Activated naive CD4-positive, alpha-beta T cell (primary cell): ENCODE measurements around the gene AGPAT1.
"Not testable (repeated sequence)": the region's sequence is repeated elsewhere in the genome, so short reads cannot be mapped to it uniquely, and the experiment has no call there.

Experiments used
- DNase-seq, 4 experiments: peaks; one replicate each; lab custom pipeline; 2025; lab: John Stamatoyannopoulos, UW

The AGPAT1 gene

GRCh38 chr6:32148289-32149091 lies 27.4 kb downstream of the AGPAT1 start:
- DNase-seq: peak; percentile 28 to 65 (median 52)

DNA sequence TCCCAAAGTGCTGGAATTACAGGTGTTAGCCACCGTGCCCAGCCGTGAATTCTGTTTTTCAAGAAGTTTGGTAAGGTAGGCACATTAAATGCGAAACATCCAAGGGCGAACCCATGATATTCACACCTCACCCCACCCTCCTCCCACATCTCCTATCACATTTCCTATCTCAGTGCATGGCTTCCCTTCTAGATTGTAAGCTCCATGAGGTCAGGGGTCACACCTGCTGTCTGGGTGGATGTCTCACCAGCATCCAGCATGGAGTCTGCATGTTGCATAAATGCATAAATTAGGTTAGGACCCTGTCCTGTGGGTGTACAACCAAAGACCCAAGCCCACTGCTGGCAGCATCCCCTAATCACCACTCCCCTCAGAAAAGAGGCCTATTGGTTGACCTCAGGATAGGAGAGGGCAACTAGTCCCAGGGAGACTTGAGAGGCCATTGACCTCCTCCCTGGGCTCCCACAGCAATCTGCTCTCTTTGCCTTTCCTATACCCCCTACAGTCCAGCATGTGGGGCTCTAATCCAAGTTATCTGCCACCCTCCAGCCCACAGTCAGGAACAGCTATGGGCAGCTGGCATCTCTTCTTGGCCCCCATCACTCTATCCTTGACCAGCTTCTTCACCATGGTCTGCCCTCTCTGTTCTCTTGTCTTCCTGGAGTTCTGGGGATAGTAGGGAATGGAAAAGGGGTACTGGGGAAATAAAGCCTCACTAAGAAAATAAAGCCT lies 28.3 kb downstream of the AGPAT1 start:
- DNase-seq: no peak

DNA sequence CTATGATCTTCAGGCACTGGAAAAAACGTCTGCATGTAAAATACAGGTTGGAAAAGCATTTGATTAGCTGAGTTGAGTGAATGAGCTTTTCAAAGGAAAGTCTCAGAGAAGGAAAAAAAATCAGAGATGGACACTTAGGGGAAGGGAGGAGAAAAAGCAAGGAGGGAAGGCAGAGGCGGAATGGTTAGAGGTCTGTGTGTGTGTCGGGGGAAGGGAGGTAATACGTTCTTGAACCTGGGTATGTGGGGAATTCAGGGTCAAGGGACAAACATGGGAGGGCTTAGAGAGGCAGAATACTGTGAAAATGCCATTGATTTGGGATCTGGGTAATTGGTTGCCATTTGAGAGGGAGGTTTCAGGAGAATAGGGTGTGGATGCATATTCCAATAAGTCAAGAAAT lies 29.2 kb downstream of the AGPAT1 start:
- DNase-seq: no peak

DNA sequence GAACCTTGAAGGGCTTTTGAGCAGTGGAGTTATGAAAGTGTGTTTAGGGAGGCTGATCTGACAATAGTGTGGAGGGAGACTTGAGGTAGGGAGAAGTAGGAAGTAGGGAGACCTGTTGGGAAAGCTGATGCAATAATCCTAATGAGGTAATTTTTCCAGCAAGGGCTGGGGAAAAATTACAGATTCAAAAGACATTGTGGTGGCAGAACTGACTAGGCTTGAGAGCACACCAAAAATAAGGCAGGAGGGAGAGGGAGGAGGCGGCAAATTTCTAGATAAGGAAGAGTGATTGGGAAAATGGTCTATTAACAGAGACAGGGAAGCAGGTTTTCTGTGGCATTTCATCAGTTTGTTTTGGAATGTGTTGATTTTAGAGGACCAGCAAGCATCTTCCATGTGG lies 29.6 kb downstream of the AGPAT1 start:
- no peak for DNase-seq

DNA sequence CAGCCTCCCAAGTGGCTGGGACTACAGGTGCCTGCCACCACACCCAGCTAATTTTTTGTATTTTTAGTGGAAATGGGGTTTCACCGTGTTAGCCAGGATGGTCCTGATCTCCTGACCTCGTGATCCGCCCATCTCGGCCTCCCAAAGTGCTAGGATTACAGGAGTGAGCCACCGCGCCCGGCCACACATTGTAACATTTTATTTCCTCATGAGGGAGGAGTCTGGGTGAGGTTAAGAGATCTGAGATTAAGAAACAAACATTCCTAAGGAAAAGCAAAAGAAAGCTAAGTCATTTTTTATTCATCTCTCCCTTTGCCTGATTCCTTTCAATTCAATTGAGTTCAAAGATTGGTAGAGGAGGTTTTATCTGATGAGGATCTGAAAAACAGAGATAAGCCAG lies 31.6 kb downstream of the AGPAT1 start:
- DNase-seq: not testable (repeated sequence)

DNA sequence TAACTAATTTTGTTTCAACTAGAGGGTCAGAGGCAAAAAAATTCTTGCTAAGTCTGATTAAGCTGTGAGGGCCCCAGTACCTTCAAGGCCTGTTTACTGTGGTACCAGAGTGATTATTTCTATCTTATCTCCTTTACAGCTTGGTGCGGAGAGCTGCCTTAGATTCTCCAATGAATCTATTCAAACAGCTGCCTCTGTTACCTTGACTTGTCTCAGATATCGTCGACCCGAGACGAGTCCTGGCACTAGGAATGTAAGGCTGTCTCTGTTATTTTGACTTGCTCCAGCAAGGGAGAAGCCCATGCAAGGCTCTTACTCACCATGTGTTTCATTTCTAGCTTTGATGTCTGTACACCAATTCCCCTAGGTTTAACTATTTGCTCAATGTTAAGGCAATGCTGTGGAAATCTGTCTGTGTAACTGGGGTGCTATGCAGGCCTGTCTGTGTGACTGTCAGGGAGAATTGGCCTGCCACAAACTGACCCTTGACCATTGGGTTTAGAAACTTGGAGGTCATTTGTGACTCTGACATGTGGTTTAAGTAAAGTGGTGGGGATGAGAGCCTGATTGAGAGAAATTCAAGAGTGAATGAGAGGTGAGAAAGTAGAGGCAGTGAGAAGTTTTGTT lies 35.4 kb downstream of the AGPAT1 start:
- no peak for DNase-seq

DNA sequence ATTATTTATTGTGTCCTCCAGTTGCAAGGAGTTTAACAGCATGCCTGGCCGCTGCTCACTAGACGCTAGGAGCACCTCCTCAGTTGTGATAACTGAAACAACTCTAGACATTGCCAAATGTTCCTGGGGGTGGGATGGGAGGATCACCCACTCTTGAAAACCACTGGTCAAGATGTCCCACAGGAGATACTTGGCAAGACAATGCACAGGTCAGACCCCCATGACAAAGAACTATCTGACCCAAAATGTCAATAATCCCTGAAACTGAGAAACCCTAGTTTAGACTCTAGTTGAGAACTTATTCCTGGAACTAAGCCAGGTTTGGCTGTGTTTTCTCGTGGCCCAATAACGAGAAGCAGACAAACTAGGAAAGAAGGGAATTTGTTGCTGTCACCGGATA lies 36.3 kb downstream of the AGPAT1 start:
- no peak for DNase-seq

GRCh38 chr6:32137454-32137853 lies 38.4 kb downstream of the AGPAT1 start:
- DNase-seq: no peak

GRCh38 chr6:32133786-32134185 lies 42.1 kb downstream of the AGPAT1 start:
- DNase-seq: no peak

- no peak for DNase-seq
Measured at GRCh38 chr6:32132110-32132509, 43.8 kb downstream of the AGPAT1 start.

- DNase-seq: no peak
Measured at GRCh38 chr6:32131439-32131948, 44.4 kb downstream of the AGPAT1 start.

DNA sequence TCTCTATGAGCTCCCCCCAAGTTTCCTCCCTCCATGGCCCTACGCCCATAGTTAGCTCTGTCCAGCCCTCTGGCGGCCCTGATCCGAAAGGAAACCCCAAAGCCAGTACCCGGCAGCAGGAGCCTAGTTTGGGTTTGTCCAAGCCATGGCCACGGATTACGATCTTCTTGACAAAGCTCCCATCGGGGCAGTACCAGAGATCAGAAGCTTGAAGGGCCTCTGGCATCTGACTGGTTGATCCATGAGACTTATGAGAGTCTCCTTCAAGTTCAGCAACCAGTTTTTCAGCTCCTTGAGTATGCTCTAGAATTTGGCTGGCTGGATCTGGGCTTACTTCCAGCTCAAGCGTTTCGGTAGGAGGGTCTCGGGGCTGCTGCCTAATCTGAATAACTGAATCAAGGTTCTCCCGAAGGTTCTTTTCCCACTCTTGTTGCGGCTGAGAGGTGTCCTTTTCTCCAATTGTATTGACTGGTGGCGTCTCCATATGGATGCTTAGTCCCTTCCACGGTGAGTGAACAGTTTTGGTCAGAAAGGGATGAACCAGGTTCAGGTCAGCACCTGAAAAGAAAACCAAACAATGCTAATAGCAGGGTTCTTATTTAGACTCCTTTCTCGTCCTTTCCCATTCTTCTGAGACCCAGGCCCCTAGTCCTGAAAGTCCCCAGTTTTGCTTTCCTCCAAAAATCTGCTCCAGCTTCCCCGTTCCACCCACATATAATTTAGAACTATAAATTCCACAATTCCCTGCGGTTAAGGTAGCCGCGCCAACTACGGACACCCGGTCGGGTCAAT lies 46.4 kb downstream of the AGPAT1 start:
- no peak for DNase-seq

DNA sequence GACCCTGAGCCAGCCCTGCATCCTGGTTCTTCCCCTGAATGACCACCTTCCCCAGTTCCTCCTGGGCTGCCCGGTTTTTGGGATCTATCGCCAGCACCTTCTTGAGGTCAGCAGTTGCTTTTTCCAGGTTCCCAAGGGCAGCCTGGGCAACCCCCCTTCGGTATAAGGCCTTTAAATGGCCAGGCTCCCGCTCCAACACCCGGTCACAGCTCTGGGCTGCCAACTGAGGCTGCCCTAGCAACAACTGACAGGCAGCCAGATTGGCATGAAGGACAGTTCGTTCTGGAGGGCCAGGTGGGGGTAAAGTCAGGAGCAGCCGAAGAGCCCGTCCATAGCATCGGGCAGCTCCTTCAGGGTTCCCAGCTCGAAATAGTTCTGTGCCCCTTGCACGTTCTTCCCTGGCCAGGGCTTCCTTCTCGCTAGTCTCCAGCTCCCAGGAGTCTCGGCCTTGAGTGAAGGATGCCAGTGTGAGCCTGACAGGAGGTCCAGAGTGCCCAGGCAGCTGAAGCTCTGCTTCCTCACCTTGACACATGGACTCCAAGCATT lies 47.1 kb downstream of the AGPAT1 start:
- DNase-seq: no peak

DNA sequence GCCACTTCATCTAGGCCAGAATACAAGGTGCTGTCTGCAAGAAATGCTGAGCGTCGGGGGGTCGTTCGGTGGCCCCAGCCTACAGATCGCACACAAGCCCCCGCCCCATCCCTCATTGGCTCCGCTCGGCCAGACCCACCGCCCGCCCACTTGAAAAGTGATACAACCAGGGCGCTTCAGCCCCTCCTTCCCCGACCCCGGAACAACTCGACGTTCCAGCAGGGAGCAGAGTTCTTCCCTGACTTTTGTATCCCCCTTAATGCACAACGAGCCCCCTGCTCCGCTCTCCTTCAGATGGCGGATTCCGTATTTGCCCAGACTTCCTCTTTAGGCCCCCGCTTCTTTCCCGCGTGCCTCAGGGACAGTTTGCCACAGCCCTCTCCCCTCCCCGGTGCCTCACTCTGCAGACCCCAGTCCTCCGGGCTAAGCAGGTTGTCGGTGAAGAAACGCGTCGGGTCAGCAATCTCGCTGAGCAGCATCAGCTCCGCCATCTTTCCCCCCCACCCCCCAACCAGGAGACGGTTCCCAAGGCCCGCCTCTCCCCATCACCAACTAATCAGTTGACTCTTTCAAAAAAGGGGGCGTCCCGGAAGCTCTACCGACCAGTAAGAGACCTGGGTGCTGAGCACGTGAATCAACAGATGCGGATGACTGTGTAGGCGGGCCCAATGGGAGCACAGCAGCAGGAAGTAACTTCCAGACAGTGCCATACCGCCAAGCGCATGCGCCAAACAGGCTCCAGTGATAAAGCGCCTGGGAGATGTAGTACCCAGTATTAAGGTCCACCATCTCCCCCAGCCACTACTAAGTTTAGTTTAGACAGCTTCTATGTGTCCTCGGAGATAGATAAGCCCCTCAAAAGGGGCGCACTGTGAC lies 47.9 kb downstream of the AGPAT1 start, which contains the start of gene ATF6B:
TSS of gene ATF6B (minus strand) at position 530 of the 876 bp plus-strand sequence. CDS start at position 491, 39 bp downstream.
- DNase-seq: peak; percentile 81 to 92 (median 86)

DNA sequence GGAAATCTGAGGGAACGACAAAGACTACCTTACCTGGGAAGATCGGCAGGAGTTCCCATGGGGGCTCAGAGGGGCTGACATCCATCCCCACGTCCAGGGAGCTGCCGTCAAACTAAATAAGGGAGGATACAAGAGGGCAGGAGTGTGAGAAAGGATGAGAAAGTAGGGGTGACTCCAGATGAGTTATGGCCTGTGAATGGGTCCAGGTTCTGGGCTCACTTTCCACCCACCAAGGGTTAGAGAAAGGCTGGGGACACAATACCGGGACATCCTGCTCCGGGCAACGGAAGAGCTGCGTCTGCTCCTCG lies 48.5 kb downstream of the AGPAT1 start:
- no peak for DNase-seq

- no peak for DNase-seq
Measured at GRCh38 chr6:32126880-32127279, 49.0 kb downstream of the AGPAT1 start.

- no peak for DNase-seq
Measured at GRCh38 chr6:32123681-32124080, 52.2 kb downstream of the AGPAT1 start.

DNA sequence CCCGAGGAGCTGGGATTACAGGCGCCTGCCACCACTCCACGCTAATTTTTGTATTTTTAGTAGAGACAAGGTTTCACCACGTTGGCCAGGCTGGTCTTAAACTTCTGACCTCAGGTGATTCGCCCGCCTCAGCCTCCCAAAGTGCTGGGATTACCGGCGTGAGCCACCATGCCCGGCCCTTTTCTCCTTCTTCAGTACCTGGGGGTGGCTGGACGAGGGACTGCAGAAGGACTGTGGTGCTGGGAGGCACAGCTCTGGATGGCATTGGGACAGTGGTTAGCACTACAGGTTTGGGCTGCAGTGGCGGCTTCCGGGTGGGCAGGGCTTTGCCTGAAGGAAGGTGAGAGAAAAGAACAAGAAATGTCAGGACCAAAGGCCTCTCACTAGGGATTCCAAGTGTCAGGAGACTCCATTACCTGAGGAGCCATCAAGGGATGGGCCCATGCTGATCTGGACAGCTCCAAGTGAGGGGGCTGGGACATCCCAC lies 55.3 kb downstream of the AGPAT1 start:
- DNase-seq: no peak

DNA sequence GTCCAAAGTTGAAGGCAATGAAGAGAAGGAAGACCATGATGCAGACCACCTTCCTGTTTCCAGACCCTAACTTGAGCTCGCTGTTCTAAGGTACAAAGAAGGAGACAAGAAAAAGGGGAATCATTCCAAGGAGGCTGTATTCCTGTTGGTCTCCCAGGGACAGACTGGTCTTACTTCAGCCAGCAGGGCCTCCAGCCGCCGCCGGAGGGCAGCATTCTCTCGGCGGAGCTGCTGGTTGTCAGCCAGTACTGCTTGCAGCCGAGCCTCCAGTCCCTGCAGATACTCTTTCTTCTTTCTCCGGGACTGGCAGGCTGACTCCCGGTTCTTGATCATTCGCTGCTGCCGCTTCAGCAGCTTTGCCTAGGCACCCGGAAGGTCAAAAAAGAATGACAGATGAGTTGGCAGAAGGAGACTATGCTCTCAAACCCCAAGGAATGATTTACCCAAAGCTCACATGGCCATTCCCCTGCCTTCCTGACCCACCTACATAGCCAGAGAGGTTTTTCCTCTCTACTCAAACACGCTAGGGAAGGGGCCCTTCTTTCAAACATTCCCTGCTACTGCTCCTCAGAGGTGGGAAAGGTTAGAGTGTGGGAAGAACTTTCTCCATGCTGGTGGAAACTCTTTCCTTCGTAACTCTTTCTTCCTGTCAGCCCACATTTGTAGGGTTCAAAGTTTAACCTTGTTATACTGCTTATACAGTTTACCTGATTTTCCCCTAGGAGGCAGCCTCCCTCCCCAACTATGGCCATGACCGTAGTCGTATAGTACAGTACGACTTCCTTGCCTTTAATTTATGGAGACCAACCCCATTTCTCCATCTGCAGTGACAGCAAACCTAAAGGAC lies 56.9 kb downstream of the AGPAT1 start:
- DNase-seq: peak in 3 of 4 experiments; percentile 40 to 59 (median 41)
